SW 1271 (cell line): ENCODE measurements around the gene TCFL5.
A peak's percentile ranks its signal among the peaks of the same experiment; 100 is the strongest.

ENCODE experiments used
- DNase-seq, 2 experiments: peaks; one replicate each; lab custom pipeline; 2025; lab: John Stamatoyannopoulos, UW

TCFL5 gene

GRCh38 chr20:62880147-62880934, 18.7 kb upstream of the TCFL5 start:
- no peak for DNase-seq

- DNase-seq: no peak
Observed at GRCh38 chr20:62879275-62880146, 17.9 kb upstream of the TCFL5 start.

- no peak for DNase-seq
Observed at GRCh38 chr20:62878244-62879038, 16.8 kb upstream of the TCFL5 start.

GRCh38 chr20:62876902-62877816, 15.5 kb upstream of the TCFL5 start:
- DNase-seq: no peak

GRCh38 chr20:62876501-62876901, 14.9 kb upstream of the TCFL5 start:
- no peak for DNase-seq

GRCh38 chr20:62875419-62876361, 14.1 kb upstream of the TCFL5 start:
- DNase-seq: peak; percentile 77 to 80

- no peak for DNase-seq
Observed at GRCh38 chr20:62874964-62875344, 13.3 kb upstream of the TCFL5 start.

GRCh38 chr20:62873681-62874031, 12.0 kb upstream of the TCFL5 start:
- DNase-seq: peak in 1 of 2 experiments; percentile 69

- no peak for DNase-seq
Observed at GRCh38 chr20:62873280-62873679, 11.7 kb upstream of the TCFL5 start.

- DNase-seq: no peak
Observed at GRCh38 chr20:62872862-62873261, 11.2 kb upstream of the TCFL5 start.

GRCh38 chr20:62872184-62872847, 10.7 kb upstream of the TCFL5 start:
- no peak for DNase-seq

GRCh38 chr20:62864207-62864606, 2.6 kb upstream of the TCFL5 start:
- DNase-seq: no peak

GRCh38 chr20:62860924-62861691, 514 bp downstream of the TCFL5 start:
- DNase-seq: no peak

GRCh38 chr20:62860391-62860923, 1.2 kb downstream of the TCFL5 start:
- DNase-seq: peak in 1 of 2 experiments; percentile 45

- DNase-seq: no peak
Observed at GRCh38 chr20:62859721-62860120, 1.9 kb downstream of the TCFL5 start.

GRCh38 chr20:62858058-62858830, 3.4 kb downstream of the TCFL5 start:
- DNase-seq: no peak

- DNase-seq: no peak
Observed at GRCh38 chr20:62856931-62857619, 4.5 kb downstream of the TCFL5 start.
